Stimulated activated CD8-positive, alpha-beta memory T cell treated with anti-CD3 and anti-CD28 coated beads, Interleukin-4, amount 100 ng/mL, for 48 hours (primary cell): Measurements from ENCODE around the gene MICAL2.

Experiments used
- DNase-seq: peaks from one replicate; pipeline ENCODE4 v3.0.0-alpha.2; 2020

MICAL2 gene

GRCh38 chr11:12235553-12235946 is 125.2 kb downstream of the MICAL2 start:
- DNase-seq, result peak; percentile 49

GRCh38 chr11:12235947-12236743 is 125.8 kb downstream of the MICAL2 start:
- DNase-seq, result peak; percentile 62

- no peak for DNase-seq
These were observed 126.3 kb downstream of the MICAL2 start for GRCh38 chr11:12236744-12237101.

DNA sequence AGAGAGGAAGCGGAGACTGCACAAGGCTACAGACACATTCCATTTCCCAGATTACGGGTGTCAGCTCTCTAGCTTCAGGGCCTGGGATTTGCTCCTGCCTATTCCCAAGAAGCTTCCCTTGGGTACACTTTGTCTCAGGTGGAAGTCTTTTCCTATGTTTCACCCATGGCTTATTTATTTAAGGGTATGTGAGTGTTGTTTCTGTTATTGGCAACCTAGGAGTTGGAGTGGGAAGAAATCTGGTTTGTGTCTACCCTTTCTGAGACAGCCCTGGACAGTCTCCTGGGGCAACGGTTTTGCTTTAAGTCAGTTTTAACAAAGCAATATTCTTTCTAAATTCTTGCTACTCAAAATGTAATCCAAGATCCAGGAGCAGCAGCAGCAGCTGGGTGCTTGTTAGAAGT is 127.0 kb downstream of the MICAL2 start:
- no peak for DNase-seq

DNA sequence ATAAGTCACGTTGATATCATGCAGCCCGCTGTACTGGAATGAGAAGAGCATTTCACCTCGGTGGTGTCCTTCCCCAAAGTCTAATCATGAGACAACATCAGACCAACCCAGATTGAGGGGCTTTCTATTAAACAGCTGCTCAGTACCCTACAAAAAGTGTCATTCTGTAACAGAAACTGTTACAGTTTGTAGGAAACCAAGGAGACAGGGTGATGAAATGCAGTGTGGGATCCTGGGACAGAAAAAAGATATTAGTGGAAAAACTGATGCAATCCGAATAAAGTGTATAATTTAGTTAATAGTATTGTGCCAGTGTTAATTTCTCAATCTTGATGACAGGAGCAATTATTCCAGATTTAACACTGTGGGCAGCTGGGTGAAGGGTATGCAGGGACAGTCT is 128.0 kb downstream of the MICAL2 start:
- DNase-seq, result no peak

- no peak for DNase-seq
These were observed 129.0 kb downstream of the MICAL2 start for GRCh38 chr11:12239396-12239795.

- DNase-seq, result no peak
These were observed 129.5 kb downstream of the MICAL2 start for GRCh38 chr11:12239804-12240371.

- no peak for DNase-seq
These were observed 130.3 kb downstream of the MICAL2 start for GRCh38 chr11:12240677-12241076.

- no peak for DNase-seq
These were observed 131.0 kb downstream of the MICAL2 start for GRCh38 chr11:12241401-12241800.

DNA sequence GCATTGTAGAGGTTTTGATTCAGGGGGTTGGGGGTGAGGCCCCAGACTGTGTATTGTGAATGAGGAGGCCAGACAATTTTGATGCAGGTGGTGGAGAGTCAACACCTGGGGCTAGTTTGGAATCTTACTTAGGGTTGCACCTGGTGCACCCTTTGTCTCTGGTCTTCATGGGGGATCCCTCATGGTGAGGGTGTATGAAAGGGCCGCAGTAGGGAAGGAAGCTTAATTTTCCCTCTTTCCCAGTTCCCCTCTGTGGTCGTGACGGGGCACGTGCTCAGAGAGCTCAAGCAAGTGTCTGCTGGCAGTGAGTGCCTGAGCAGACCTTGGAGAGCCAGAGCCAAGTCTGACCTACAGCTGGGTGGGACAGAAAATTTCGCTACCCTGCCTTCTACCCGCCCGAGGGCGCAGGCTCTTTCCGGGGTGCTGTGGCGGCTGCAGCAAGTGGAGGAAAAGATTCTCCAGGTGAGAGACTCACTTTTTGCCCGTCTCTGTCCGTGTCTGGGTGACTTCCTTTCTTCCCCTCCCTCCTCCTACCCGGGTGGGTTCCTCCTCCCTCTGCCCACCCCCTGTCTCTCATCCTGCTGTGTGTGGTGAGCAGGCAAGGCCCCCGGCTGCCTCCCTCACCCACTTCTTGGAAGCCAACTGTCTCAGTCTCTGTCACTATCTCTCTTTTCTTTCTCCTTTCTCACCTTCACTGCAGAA is 131.7 kb downstream of the MICAL2 start:
- DNase-seq, result no peak

DNA sequence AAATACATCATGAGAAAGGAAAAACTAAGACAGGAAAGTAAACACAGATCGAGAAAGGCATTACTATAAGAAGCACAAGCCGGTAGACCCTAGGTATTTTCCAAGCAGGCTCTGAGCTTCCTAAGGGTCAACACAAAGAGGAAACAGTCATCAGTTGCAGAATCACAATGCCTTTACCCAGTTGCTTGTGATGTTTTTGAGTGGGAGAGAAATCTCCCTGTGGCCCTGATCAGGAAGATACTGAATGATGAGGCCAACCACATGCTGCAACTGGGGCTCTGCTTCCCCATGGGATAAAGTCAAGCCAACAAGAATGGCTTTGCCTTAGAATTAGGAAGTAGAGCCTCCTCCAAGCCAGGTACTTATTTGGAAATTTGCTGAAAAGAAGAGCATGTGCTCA is 132.6 kb downstream of the MICAL2 start:
- no peak for DNase-seq

DNA sequence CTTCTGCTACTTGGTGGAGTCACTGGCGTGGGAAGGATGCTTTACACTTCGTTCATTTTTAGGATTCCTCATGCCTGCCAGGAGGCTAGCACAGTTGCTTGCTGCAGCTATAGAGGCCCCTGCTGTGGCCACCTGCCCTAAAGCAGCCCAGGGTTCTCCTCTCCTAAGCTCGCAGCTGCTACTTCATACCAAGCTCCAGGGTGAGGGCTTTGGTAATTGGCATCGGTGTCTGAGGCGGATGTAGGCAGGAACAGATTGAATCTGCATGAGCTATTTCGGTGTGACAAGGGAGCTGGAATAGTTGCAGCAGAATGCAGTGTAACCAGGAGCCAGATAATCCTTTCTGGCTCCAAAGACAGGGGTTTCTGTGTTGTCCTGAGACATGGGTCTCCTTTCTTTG is 133.1 kb downstream of the MICAL2 start:
- DNase-seq, result no peak

GRCh38 chr11:12243911-12244550 is 133.6 kb downstream of the MICAL2 start:
- DNase-seq, result no peak

DNA sequence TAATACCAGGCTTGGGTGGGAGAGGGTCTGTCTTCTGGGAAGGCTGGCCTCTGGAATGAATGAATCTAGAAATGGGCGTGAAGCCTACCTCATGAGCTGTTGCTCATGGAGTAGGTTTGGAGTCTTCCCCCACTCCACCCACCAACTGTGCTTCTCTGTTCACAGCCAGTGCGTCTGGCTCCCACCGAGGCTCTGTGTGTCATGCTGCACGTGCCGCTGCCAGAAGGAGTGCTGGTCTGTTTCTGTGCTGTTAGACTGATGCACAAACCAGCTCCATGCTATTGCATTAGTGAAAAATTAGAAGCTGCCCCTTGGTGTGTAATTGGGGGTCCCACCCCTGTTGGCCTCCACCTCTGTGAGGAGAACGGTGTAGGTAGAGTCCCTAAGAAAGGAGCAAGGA is 134.7 kb downstream of the MICAL2 start:
- no peak for DNase-seq

DNA sequence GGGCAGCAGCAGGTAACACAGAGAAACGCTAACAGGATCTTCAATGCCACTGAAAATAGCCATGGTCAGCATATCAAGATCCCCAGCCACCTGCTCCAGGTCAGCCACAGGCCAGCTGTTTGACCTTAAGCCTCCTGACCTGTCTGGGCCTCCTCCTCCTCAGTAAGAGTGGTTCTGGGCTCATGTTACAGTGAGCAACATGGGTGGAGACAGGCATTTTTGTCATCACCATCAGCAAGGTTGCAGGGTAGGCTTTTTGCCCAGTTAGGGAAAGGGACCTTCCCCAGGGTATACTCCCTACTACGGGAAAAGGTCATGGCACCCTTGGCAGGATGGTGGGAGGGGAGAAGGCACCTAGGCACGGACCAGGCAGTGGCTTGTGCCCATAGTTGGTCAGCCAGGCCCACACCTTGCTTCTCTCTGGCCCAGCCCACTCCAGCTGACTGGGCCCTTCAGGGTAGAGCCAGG is 135.2 kb downstream of the MICAL2 start:
- no peak for DNase-seq

GRCh38 chr11:12246147-12246546 is 135.8 kb downstream of the MICAL2 start:
- DNase-seq, result no peak

GRCh38 chr11:12246989-12247388 is 136.6 kb downstream of the MICAL2 start:
- no peak for DNase-seq

DNA sequence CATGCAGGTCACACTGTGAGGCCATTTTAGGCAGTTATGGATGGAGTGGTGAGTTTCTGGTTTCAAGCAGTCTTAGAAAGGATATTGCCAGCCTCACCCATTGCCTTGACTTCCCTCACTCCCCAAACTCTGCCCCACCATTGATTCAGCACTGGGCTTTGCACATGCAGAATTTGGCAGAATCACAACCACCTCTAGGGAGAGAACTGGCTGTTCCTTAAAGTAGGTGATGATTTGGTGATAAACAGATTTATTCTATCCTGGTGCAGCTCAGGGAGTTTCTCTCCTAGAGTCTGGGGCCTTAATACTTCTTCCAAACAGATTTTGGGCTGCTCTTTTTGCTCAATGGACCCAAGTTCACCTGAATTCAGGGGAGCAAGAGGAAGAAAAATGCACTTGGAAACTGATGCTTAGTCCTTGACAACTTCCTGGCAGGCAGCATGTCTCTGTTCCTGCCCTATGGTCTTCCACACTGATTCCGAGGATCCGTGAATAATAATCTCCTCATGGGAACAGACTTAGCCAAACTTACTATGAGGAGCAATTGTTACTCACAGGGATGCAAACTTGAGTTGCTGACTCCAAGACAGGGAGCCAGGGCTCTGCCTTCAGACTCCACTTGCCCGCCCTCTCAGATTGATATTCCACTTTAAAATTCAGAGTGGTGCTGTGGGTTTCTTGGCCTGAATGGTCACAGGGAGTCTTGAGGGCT is 137.3 kb downstream of the MICAL2 start:
- DNase-seq, result no peak

GRCh38 chr11:12248330-12248729 is 137.9 kb downstream of the MICAL2 start:
- DNase-seq, result no peak

- DNase-seq, result no peak
These were observed 139.3 kb downstream of the MICAL2 start for GRCh38 chr11:12249590-12250260.

GRCh38 chr11:12251666-12252560 is 141.5 kb downstream of the MICAL2 start:
- no peak for DNase-seq
